Activated naive CD4-positive, alpha-beta T cell treated with anti-CD3 and anti-CD28 coated beads, Interleukin-2, amount 50 U/mL, for 72 hours (primary cell): Measurements from ENCODE around the gene FAM151B. TPM values are rescaled to one million over a fixed set of nuclear protein-coding genes. Genes with fewer than 3 reads are reported as not detected.
A peak's percentile ranks its signal among the peaks of the same experiment; 100 is the strongest.
"Not testable (repeated sequence)": the region's sequence is repeated elsewhere in the genome, so short reads cannot be mapped to it uniquely, and the experiment has no call there.

Experiments used
- ATAC-seq, 2 donors: fragments of 150-1000 bp; cut with Tn5 transposase; 2 replicates each; pipeline ENCODE4 v1.10.0; 2021; ENCODE audit warnings: mild to moderate bottlenecking in 2 of 2, moderate library complexity in 2 of 2
- DNase-seq, 2 donors: peaks; one replicate each; pipeline ENCODE4 v3.0.0; 2021 to 2022; ENCODE audit warnings: low spot score in 2 of 2
- H3K27ac Mint-ChIP-seq, 2 donors: one replicate each; pipeline ENCODE4 v1.8.0; 2022; ENCODE audit warnings: mild to moderate bottlenecking in 2 of 2, mixed read lengths in 2 of 2
- H3K36me3 Mint-ChIP-seq, 2 donors: one replicate each; pipeline ENCODE4 v1.8.0; 2022; ENCODE audit warnings: mixed read lengths in 2 of 2
- H3K9me3 Mint-ChIP-seq, 2 donors: one replicate each; pipeline ENCODE4 v1.8.0; 2022; ENCODE audit warnings: mixed read lengths in 2 of 2
- total RNA-seq, 2 donors: library from RNA; stranded (reverse); gene quantifications; one replicate each; pipeline ENCODE4 v1.2.3, GENCODE V29; 2022

FAM151B gene
- total RNA-seq, 2 donors from 2014 or later, result 0.14 to 0.52 TPM

DNA sequence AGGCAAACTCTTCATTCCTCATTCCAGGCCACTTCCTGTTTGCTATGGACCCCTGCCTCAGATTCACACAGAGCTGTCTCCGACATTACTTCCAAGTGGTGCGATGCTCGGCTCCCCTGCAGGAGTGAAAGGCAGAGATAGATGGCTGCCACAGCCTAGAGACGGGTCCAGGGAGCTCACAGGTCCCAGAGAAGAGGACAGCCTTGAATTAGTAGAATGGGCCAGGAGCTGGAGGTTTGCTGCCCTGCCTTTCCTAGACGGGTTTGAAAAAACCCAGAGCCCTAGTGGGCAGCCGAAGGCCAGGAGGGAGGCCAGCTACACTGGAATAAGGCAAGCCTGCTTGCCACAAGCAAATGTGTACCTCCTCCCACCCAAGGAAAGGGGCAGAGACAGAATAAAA lies 80.4 kb downstream of the FAM151B start:
- DNase-seq (no peak), ATAC-seq (no peak)
- no peaks in the 10 kb centered on the region for H3K36me3 Mint-ChIP-seq
- no peaks in the 10 kb centered on the region for H3K9me3 Mint-ChIP-seq
- no peak overlapping the region for H3K27ac Mint-ChIP-seq

DNA sequence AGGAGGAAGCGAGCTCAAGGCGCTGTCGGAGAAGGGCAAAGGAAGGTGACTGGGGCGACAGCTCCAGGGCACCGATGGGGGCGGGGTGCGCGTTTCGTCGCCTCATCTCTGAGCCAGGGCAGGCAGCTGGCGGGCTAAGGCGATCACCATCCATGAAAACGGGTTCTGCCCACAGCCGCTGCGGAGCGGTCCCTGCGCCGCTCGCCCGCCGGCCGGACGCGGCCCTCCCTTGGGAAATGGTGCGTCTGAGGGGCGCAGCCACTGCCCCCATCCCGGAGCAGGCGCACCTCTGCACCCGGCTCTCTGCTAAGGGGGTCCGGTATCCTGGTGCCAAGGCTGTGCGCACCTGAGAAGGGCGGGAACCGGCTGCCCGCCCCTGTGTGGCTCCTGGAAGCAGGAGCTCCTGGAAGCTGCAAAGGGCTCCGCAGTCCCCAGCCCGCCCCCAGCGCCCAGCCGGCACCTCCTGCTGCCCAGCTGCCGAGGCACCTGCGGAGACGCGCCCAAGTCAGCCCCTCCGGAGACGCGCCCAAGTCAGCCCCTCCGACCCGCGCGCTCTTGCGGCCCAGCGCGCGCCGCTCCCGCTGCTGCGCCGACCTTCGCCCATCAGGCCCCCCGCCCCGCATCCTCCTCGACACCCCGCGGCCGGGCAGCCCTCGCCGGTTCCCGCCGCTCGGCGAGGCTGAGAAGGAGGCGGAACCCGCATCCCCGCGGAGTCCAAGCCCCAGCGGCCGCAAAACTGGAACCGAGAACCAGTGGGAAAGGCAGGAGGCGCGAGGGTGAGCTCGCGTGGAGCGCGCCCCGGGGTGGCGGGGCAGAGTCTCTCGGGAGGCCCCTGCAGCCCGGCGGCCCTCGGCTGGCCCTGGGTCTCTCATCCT lies 81.4 kb downstream of the FAM151B start:
- no peaks in the 10 kb centered on the region for H3K9me3 Mint-ChIP-seq
- DNase-seq (peak in 1 of 2 donors; percentile 12), ATAC-seq (peak in 1 of 2 donors; percentile 18)
- no peaks in the 10 kb centered on the region for H3K36me3 Mint-ChIP-seq
- H3K27ac Mint-ChIP-seq, result no peak overlapping the region

- peak within 1 kb of the TSS in 1 of 2 donors; percentile 29 for H3K27ac Mint-ChIP-seq
- no peaks in the 10 kb centered on the region for H3K36me3 Mint-ChIP-seq
- DNase-seq (peak in 1 of 2 donors; percentile 60), ATAC-seq (peak; percentile 14 to 85)
- no peaks in the 10 kb centered on the region for H3K9me3 Mint-ChIP-seq
These were observed 82.3 kb downstream of the FAM151B start, which contains the start of gene ANKRD34B for GRCh38 chr5:80569961-80570786. ANKRD34B (minus strand) TSS chr5:80570280; CDS start chr5:80560019, 10,261 bp downstream.

DNA sequence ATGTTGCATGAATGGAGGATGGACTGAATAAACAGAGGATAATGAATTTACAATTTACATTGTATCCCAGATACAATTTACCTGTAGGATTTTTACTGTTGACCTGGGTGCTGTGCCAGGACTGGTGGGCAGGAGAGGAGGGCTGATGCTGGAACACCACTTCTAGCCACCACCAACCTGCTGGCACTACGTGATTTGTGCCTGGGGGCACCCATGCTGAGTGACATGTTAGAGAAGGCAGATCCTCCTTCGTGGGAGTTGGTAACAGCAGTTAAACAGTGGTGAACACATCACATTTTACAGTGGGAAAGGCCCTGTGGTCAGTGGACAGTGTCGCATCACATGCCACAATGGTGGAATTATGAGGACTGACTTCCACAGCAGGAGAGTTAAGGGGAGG lies 85.2 kb downstream of the FAM151B start:
- ATAC-seq, result no peak
- Mint-ChIP-seq H3K27ac (no peak overlapping the region), H3K9me3 (no peaks in the 10 kb centered on the region), H3K36me3 (no peaks in the 10 kb centered on the region)
- no peak for DNase-seq

GRCh38 chr5:80576383-80576782 lies 88.5 kb downstream of the FAM151B start:
- no peaks in the 10 kb centered on the region for H3K36me3 Mint-ChIP-seq
- DNase-seq (no peak), ATAC-seq (peak in 1 of 2 donors; percentile 47)
- H3K27ac Mint-ChIP-seq, result no peak overlapping the region
- no peaks in the 10 kb centered on the region for H3K9me3 Mint-ChIP-seq

DNA sequence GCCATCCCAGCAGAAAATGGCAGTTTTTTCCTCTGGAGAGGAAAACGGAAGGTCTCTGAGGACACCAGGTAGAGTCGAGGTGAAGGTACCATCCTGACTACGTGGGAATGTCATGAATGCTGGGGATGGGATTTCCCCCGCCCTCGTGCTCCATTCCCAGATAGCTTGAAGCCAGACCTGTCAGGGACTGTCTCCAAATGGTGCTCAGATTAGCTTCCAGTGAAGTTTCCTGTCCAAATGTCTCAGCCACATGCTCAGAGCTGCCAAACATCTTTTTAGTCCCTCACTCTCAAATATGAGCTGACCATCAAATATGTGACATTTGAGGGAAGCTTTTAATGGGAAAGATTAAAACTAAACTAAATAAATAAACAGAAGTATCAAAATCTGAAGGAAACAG lies 89.8 kb downstream of the FAM151B start:
- no peaks in the 10 kb centered on the region for H3K9me3 Mint-ChIP-seq
- DNase-seq, result no peak
- ATAC-seq, result no peak
- no peaks in the 10 kb centered on the region for H3K36me3 Mint-ChIP-seq
- no peak overlapping the region for H3K27ac Mint-ChIP-seq

GRCh38 chr5:80579050-80579449 lies 91.2 kb downstream of the FAM151B start:
- Mint-ChIP-seq H3K36me3 (no peaks in the 10 kb centered on the region), H3K9me3 (no peaks in the 10 kb centered on the region), H3K27ac (no peak overlapping the region)
- no peak for ATAC-seq
- DNase-seq, result no peak

- not testable (repeated sequence) for H3K27ac Mint-ChIP-seq, H3K36me3 Mint-ChIP-seq, DNase-seq, ATAC-seq, H3K9me3 Mint-ChIP-seq
These were observed 92.4 kb downstream of the FAM151B start for GRCh38 chr5:80580291-80580690.

- H3K27ac Mint-ChIP-seq, result no peak overlapping the region
- DNase-seq, result no peak
- ATAC-seq, result no peak
- no peaks in the 10 kb centered on the region for H3K36me3 Mint-ChIP-seq
- no peaks in the 10 kb centered on the region for H3K9me3 Mint-ChIP-seq
These were observed 96.9 kb downstream of the FAM151B start for GRCh38 chr5:80584770-80585169.

DNA sequence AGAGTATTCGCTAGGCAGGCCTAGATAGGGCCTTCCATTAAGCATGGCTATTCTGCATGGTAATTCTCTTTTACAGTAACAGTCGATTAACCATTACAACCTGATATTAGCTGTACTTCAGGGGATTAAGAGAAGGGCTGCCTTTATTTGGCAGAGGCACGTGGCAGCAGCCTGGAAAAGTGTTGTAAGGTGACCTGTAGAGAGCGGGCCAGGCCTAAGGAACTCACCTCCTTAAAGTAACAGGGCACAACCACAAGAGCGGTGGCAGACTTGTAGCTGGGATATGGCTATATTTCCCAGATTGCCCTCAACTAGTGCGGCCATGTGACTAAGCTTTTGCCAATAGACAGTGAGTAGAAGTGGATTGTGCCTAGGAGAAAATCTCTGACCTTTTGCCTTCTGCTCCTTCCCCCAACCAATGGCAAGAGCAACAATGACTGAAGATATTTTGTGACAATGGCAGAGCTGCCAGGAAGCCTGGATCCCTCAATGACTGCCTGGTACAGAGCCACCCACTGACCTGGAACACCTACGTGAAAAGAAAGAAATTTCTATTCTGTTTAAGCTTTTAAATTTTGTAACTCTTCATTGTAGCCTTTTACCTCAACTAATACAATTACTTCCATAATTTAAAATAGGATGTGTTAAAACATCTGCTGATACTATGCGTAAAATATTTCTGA lies 101.1 kb downstream of the FAM151B start:
- no peak for DNase-seq
- Mint-ChIP-seq H3K9me3 (no peaks in the 10 kb centered on the region), H3K27ac (no peak overlapping the region), H3K36me3 (no peaks in the 10 kb centered on the region)
- ATAC-seq, result no peak

DNA sequence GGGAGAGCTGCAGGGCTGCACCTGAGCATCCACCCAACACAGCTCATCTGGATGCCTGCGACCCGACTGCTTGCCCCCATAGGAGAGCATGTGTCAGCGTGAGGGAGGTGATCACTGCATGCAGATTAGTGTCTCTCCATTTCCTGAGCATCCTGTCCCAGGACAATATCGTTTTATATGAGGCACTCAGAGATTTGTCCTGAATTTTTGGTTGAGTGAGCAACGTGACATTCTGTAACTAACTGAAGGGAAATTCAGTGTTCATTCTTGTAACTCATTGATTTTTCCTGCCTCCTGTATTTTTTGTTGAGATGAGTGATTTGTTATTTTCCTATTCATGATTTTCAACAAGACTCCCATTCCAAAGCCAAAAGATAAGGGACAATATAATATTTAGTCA lies 102.9 kb downstream of the FAM151B start:
- ATAC-seq, result no peak
- no peak for DNase-seq
- Mint-ChIP-seq H3K9me3 (no peaks in the 10 kb centered on the region), H3K27ac (no peak overlapping the region), H3K36me3 (no peaks in the 10 kb centered on the region)

DNA sequence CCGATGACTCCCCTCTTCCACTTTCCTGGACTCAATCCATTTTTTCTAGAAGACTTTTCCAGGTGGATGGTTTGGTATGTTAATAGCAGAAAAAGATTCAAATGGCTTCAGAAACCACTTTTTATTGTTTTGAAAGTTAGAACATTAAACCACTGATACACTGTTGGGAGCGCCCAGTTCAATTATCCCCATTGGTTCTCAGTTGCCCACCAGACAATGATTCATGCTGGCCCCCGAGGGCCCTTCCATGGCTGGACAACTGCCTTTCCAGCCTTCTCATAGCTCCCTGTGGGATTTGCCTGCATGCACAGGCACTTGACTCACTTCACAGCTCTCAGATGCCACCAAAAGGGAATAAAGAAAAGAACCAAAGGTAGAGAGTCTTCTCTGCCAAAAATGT lies 103.5 kb downstream of the FAM151B start:
- H3K36me3 Mint-ChIP-seq, result no peaks in the 10 kb centered on the region
- no peak overlapping the region for H3K27ac Mint-ChIP-seq
- H3K9me3 Mint-ChIP-seq, result no peaks in the 10 kb centered on the region
- DNase-seq, result no peak
- ATAC-seq, result no peak

GRCh38 chr5:80592105-80592504 lies 104.2 kb downstream of the FAM151B start:
- no peak for ATAC-seq
- Mint-ChIP-seq H3K36me3 (no peaks in the 10 kb centered on the region), H3K27ac (no peak overlapping the region), H3K9me3 (no peaks in the 10 kb centered on the region)
- DNase-seq, result no peak

Other genes starting within 250 kb of the FAM151B start
- 10 to 100 TPM; 34.4 to 50.4 TPM for gene SERINC5, start 232.1 kb upstream of the FAM151B start, total RNA-seq
- not detected for gene SPZ1, start 168.1 kb upstream of the FAM151B start, total RNA-seq
- 10 to 100 TPM; 11.2 to 29.9 TPM for gene ZFYVE16, start 80.0 kb upstream of the FAM151B start, total RNA-seq
- under 1 TPM in 1 of 2 donors, not detected in 1; 0.25 TPM for gene ANKRD34B, start 82.2 kb downstream of the FAM151B start, total RNA-seq
- 10 to 100 TPM; 22.5 to 23.2 TPM for gene MSH3, start 166.6 kb downstream of the FAM151B start, total RNA-seq
- gene DHFR, start 166.9 kb downstream of the FAM151B start, total RNA-seq, result 10 to 100 TPM; 81.0 to 89.6 TPM